NB4 (cell line): ENCODE results near the gene ARHGAP15.

Source experiments
- DNase-seq: peaks from one replicate; pipeline ENCODE4 v3.0.0; 2010; ENCODE audit warnings: low read depth
- H3K4me3 ChIP-seq: one replicate; pipeline ENCODE4 v1.5.1; 2011; ENCODE audit warnings: mild to moderate bottlenecking, low read depth, low read length, moderate library complexity
- MYC ChIP-seq: IDR thresholded peaks from 2 replicates; pipeline ENCODE4 v1.6.1; 2011; ENCODE audit warnings: low read depth, low read length
- POLR2A ChIP-seq: IDR thresholded peaks from 2 replicates; pipeline ENCODE4 v1.6.1; 2011; ENCODE audit warnings: mild to moderate bottlenecking; ENCODE audit not compliant: insufficient read length; ENCODE audit errors: extremely low read depth
- TF ChIP-seq, protein P1 (sequence below): IDR thresholded peaks from one replicate; pipeline ENCODE4 v1.5.1; 2012; ENCODE audit warnings: low read depth, low read length
- TF ChIP-seq, protein P2 (sequence below): IDR thresholded peaks from 2 replicates; pipeline ENCODE4 v1.6.1; 2011; ENCODE audit warnings: low read depth, low read length

The ARHGAP15 gene

DNA sequence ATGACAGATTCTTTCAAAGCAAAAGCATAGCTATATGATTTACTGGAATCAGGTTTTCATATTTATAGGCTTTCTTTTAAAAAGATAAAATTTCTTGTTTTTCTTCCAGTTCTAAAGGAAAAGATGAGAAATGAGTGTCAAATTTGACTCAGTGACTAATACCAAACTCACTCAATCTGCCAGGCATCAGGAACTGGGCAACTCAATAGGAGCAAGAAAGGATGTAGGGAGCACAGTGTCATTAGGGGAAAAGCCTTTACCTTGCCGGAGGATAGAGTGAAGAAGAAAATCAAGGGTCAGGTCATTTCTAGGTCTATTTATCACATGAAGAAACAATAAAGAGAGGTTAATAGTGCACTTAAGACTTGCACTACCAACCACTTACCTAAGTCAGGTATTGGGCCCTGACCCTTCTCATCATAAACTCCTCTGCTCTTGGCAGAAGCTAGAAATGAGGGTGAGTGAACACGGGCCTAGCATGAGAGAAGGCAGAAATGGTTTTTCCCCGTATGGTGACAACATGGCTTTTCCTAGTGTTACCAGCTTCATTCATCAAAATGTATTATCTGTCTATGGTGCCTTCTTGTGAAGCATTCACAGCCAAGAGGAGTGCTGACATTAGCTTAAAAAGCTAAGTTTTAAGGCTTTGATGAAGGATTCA lies 151.0 kb downstream of the ARHGAP15 start:
- no peak overlapping the region for H3K4me3 ChIP-seq
- no peak for TF ChIP-seq MYC
- TF ChIP-seq, protein P1, sequence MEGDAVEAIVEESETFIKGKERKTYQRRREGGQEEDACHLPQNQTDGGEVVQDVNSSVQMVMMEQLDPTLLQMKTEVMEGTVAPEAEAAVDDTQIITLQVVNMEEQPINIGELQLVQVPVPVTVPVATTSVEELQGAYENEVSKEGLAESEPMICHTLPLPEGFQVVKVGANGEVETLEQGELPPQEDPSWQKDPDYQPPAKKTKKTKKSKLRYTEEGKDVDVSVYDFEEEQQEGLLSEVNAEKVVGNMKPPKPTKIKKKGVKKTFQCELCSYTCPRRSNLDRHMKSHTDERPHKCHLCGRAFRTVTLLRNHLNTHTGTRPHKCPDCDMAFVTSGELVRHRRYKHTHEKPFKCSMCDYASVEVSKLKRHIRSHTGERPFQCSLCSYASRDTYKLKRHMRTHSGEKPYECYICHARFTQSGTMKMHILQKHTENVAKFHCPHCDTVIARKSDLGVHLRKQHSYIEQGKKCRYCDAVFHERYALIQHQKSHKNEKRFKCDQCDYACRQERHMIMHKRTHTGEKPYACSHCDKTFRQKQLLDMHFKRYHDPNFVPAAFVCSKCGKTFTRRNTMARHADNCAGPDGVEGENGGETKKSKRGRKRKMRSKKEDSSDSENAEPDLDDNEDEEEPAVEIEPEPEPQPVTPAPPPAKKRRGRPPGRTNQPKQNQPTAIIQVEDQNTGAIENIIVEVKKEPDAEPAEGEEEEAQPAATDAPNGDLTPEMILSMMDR = no peak
- no peak for TF ChIP-seq POLR2A
- TF ChIP-seq, protein P2, sequence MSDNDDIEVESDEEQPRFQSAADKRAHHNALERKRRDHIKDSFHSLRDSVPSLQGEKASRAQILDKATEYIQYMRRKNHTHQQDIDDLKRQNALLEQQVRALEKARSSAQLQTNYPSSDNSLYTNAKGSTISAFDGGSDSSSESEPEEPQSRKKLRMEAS = no peak
- no peak for DNase-seq

DNA sequence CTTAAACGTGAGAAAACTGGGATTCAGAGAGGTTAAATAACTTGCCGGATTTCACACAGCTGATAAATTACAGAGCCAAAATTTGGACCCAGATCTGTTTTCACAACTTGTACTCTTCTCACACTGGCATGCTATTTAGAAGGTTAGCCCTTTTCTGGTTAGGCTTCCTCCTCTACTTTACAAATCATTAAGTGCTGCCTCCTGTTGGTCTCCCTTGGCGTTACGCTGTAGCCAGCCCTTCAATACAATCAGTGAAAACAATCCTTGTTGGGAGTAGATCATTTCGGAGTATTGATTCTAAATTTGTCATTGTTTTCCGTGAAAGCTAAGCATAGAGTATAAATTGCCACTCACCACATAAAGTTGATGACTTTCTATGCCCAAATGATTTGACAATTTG lies 153.5 kb downstream of the ARHGAP15 start:
- no peak overlapping the region for H3K4me3 ChIP-seq
- TF ChIP-seq, protein P2 = no peak
- TF ChIP-seq, protein P1 = peak; percentile 37
- DNase-seq = peak; percentile 37

DNA sequence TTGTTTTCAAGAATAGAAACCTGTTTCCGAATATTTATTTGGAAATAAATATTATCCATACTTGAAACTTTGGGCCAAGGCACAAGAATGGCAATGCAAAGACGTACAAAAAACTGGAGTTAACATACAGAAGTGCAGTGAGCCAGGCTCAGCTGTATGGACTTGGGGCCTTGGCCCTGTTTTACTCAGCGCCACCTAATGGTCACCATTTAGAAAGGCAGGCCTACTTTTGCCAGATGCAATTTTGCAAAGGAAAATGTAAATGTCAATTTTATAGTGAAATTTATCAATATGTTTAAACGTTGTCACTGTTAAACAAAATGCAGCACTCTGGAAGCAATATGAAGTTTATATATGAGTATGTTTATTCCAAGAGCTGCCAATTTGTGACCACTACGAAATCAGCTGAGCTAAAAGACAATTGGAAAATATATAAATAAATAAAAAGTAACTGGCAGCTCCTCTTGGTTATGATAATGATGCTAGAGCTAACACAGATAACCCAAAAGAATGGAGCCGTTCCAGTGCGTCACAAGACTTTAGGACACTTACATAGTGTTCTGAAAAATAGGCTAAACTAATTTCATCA lies 155.0 kb downstream of the ARHGAP15 start:
- TF ChIP-seq POLR2A = no peak
- TF ChIP-seq, protein P1 = peak; percentile 84
- no peak for TF ChIP-seq MYC
- TF ChIP-seq, protein P2 = no peak
- DNase-seq = peak; percentile 75
- no peak overlapping the region for H3K4me3 ChIP-seq

DNA sequence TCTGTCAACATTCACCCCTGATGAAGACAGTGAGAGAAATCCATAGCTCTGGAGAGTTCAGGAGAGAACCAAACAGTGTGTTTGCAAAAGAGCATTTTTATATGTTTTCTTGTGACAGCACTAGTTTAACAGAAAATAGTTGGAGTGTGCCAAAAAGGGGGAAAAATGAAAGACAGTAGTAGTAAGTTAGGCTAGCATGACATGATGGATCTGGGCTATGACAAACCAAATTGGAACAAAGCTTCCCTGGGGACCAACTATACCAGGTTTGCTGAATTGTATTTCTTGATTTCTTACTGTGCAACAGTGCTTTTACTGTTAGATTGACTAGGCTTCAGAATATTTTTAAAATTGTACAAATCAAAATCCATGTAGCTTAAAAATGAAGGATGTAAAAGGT lies 159.8 kb downstream of the ARHGAP15 start:
- no peak overlapping the region for H3K4me3 ChIP-seq
- no peak for DNase-seq
- TF ChIP-seq, protein P1 = no peak
- no peak for TF ChIP-seq MYC
- TF ChIP-seq, protein P2 = no peak

DNA sequence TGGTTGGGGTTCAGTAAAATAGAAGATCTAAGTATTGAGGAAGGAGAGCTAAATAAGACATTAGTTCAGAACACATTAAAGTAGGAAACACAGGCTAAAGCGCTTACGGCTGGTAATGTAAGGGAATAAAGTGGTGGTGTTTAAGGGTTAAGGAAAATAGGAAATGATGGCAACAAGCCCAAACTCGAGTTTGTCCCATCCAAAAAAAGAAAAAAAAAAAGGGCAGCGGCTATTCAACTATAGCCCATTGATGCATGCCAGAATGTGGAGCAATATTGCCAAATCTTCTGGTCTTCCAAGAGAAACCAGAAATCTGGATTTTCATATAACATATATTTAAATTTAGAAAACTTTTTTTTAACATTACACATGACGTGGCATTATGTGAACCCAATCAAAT lies 161.0 kb downstream of the ARHGAP15 start:
- H3K4me3 ChIP-seq = no peak overlapping the region
- no peak for DNase-seq
- TF ChIP-seq, protein P2 = no peak
- TF ChIP-seq MYC = no peak
- TF ChIP-seq, protein P1 = no peak
- TF ChIP-seq POLR2A = no peak
